Transverse colon (tissue), 4 donors: ENCODE data around the gene SAMD13. TPM values are rescaled to one million over a fixed set of nuclear protein-coding genes. Genes with fewer than 3 reads are reported as not detected.

Source experiments
- DNase-seq: peaks from one replicate; pipeline ENCODE4 v3.0.0-alpha.2; 2019
- H3K27ac ChIP-seq, 4 donors: fragments of 200-600 bp; sonication (generic); 2 replicates each; pipeline ENCODE4 v1.5.1; 2016 to 2018; ENCODE audit warnings: inconsistent platforms in 4 of 4
- H3K27me3 ChIP-seq: fragments of 200-600 bp; sonication (generic); 2 replicates; pipeline ENCODE4 v1.5.1; 2017; ENCODE audit warnings: inconsistent platforms
- H3K36me3 ChIP-seq, 4 donors: fragments of 200-600 bp; sonication (generic); 2 replicates each; pipeline ENCODE4 v1.5.1; 2017 to 2019; ENCODE audit warnings: inconsistent platforms in 4 of 4
- H3K4me1 ChIP-seq, 4 donors: fragments of 200-600 bp; sonication (generic); 2 replicates each; pipeline ENCODE4 v1.5.1; 2017 to 2020; ENCODE audit warnings: inconsistent platforms in 4 of 4
- H3K4me3 ChIP-seq, 4 donors: fragments of 200-600 bp; sonication (generic); 1 replicate in 1 of 4; 2 replicates in 3 of 4; pipeline versions ENCODE4 v1.5.1 to v1.6.1; 2017 to 2019; ENCODE audit warnings: inconsistent platforms in 4 of 4
- H3K9me3 ChIP-seq, 2 donors: fragments of 200-600 bp; sonication (generic); 2 replicates each; pipeline ENCODE4 v1.5.1; 2017 to 2019; ENCODE audit warnings: inconsistent platforms in 2 of 2
- EP300 ChIP-seq: sonication (generic); formaldehyde crosslinking; IDR thresholded peaks from one replicate; pipeline ENCODE4 v1.6.1; 2017; ENCODE audit warnings: antibody characterized with exemption, low read depth
- POLR2A ChIP-seq: fragments of 450-650 bp; IDR thresholded peaks from one replicate; pipeline ENCODE4 v1.6.1; 2016; ENCODE audit warnings: antibody characterized with exemption, mild to moderate bottlenecking, moderate library complexity
- POLR2AphosphoS5 ChIP-seq, 3 donors: sonication (generic); formaldehyde crosslinking; IDR thresholded peaks; one replicate each; pipeline ENCODE4 v1.6.1; 2016; ENCODE audit warnings: antibody characterized with exemption in 3 of 3
- WGBS, 2 donors: methylation state at CpG; one replicate each; pipeline ENCODE4 v1.1.5; 2018; ENCODE audit warnings: low coverage in 1 of 2; 5-methylcytosine and 5-hydroxymethylcytosine counted together
- in situ Hi-C, 4 donors: fragments of 200-750 bp; cut with MboI; loops; one replicate each; pipeline versions ENCODE4 v1.15.0 to v1.15.1; 2017; ENCODE audit warnings: low sequenced_read_pairs in 3 of 4, low pct_ligation_motif_present in 1 of 4, low pct_unique_long_range_greater_than_20kb in 1 of 4
- intact Hi-C: fragments of 100-400 bp; cut with DNase I; formaldehyde crosslinking; loops from one replicate; pipeline ENCODE4 v1.15.1; 2023; ENCODE audit warnings: low total_unique reads
- total RNA-seq, 4 donors: library from RNA; depleted of rRNA; stranded (reverse); fragments of >200 nt; gene quantifications; one replicate each; pipeline ENCODE4 v1.1.0, GENCODE V29; 2016
- TF ChIP-seq, protein P1 (sequence below), 5 experiments: fragments of 200-600 bp in 3 of 5; fragments of 450-650 bp in 2 of 5; sonication (generic) in 3 of 5; IDR thresholded peaks; 1 replicate in 2 of 5; 2 replicates in 3 of 5; pipeline ENCODE4 v1.5.1; 2016 to 2017; ENCODE audit warnings: antibody characterized with exemption in 5 of 5, inconsistent platforms in 3 of 5, mild to moderate bottlenecking in 2 of 5, moderate library complexity in 1 of 5

Gene SAMD13
- total RNA-seq, 4 donors from 2014 or later: 2.2 to 17.8 (median 13.9) TPM

DNA sequence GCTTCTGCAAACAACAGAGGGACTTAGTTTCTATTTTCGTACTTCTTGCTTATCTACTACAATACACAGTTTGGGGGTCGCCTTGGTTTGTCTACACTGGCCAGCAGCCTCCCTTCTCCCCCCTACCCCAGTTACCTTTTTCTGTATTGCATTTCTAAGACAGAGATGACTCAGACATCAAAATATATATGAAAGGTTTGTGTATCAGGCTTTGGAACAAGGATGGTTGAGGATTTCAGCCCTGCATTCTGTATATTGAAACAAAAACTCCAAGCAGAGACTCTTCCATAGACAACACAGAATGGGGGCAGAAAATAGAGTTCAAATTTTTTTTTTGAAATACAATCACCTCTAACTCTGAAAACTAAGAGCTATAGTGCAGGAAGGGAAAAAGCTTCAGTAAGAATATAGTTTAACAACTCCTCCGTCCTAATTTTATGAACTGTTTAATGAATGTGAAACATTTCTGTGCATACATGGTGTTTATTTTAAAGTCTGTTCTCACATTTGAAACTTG lies 1.9 kb downstream of the SAMD13 start:
- DNase-seq: no peak
- TF ChIP-seq, protein P1, sequence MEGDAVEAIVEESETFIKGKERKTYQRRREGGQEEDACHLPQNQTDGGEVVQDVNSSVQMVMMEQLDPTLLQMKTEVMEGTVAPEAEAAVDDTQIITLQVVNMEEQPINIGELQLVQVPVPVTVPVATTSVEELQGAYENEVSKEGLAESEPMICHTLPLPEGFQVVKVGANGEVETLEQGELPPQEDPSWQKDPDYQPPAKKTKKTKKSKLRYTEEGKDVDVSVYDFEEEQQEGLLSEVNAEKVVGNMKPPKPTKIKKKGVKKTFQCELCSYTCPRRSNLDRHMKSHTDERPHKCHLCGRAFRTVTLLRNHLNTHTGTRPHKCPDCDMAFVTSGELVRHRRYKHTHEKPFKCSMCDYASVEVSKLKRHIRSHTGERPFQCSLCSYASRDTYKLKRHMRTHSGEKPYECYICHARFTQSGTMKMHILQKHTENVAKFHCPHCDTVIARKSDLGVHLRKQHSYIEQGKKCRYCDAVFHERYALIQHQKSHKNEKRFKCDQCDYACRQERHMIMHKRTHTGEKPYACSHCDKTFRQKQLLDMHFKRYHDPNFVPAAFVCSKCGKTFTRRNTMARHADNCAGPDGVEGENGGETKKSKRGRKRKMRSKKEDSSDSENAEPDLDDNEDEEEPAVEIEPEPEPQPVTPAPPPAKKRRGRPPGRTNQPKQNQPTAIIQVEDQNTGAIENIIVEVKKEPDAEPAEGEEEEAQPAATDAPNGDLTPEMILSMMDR (IDR thresholded peaks at IDR 0.05): no peak
- TF ChIP-seq POLR2AphosphoS5 (IDR thresholded peaks at IDR 0.05) (no peak), POLR2A (no peak), EP300 (no peak)
- 13 to 14% methylated on average over 1 to 3 of the region's 3 CpGs for WGBS, 2 donors
- Histone ChIP-seq H3K36me3 (no peaks in the 10 kb centered on the region), H3K4me1 (peaks cover 6 to 51% (median 16%) of the 10 kb centered on the region in 4 donors), H3K9me3 (no peaks in the 10 kb centered on the region), H3K4me3 (peak overlapping the region in 3 of 4 donors; percentile 30 to 48 (median 35)), H3K27me3 (no peaks in the 10 kb centered on the region), H3K27ac (peak overlapping the region; percentile 87 to 94 (median 92))
- intact Hi-C loops (no loop called here), in situ Hi-C loops (loop anchor here in 1 of 4 donors (10.0 kb wide), 1 partner anchor 131 kb away; no protein-coding TSS in a partner anchor)

GRCh38 chr1:84307398-84307797 lies 5.9 kb downstream of the SAMD13 start:
- no peaks in the 10 kb centered on the region for H3K36me3 ChIP-seq
- 82 to 100% methylated on average over 1 to 2 of the region's 2 CpGs for WGBS, 2 donors
- H3K4me1 ChIP-seq: peaks cover 0 to 19% (median 0%) of the 10 kb centered on the region in 4 donors
- H3K4me3 ChIP-seq: no peak overlapping the region
- TF ChIP-seq EP300 (no peak), POLR2AphosphoS5 (IDR thresholded peaks at IDR 0.05) (no peak), POLR2A (no peak)
- TF ChIP-seq, protein P1 (IDR thresholded peaks at IDR 0.05): no peak
- intact Hi-C loops (no loop called here), in situ Hi-C loops (loop anchor here in 1 of 4 donors (10.0 kb wide), 1 partner anchor 127 kb away; no protein-coding TSS in a partner anchor)
- no peak overlapping the region for H3K27ac ChIP-seq
- no peak for DNase-seq
- no peaks in the 10 kb centered on the region for H3K27me3 ChIP-seq
- H3K9me3 ChIP-seq: no peaks in the 10 kb centered on the region

DNA sequence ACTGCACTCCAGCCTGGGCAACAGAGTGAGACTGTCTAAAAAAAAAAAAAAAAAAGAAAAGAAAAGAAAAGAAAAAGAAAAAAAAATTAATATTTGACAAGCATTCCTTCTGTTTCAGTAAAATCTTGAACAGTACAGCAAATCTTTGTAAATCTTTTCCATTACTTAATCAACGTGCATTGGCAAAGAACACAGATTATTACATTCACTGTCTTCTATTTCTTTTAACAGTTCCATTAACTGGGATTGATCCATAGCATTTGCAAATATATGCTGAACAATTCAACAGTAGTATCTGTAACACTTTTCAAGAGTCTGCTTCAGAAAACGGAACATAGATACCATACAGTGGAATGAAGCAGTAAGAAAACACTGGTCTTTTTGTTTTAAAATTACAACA lies 9.8 kb downstream of the SAMD13 start:
- no peak overlapping the region for H3K4me3 ChIP-seq
- 81 to 86% methylated on average over 2 of the region's 2 CpGs for WGBS, 2 donors
- peaks cover 5 to 9% of the 10 kb centered on the region in 2 donors for H3K9me3 ChIP-seq
- in situ Hi-C loops: no loop called here
- intact Hi-C loops: no loop called here
- H3K27ac ChIP-seq: no peak overlapping the region
- H3K36me3 ChIP-seq: no peaks in the 10 kb centered on the region
- no peak for DNase-seq
- H3K4me1 ChIP-seq: no peaks in the 10 kb centered on the region
- H3K27me3 ChIP-seq: no peaks in the 10 kb centered on the region
- TF ChIP-seq POLR2AphosphoS5 (IDR thresholded peaks at IDR 0.05) (no peak), EP300 (no peak), POLR2A (no peak)
- TF ChIP-seq, protein P1 (IDR thresholded peaks at IDR 0.05): no peak

DNA sequence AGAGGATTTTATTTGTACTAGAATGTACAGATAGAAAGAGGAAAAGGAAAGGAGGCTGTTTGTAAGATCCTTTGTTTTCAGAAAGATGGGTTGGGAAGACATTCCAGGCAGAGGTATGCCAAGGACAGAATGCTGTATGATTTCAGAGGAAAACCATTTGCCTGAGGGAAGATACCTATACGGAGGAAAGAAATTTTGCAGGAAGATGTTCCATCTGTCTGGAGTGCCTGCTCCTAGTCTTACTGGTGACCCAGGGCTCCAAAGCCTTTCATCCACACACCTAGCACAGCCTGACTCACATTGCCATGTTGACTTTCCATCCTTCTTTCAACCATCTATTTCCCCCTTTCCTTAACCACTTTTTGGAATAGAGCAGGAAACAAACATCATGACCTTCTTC lies 18.2 kb downstream of the SAMD13 start:
- no peak overlapping the region for H3K4me3 ChIP-seq
- DNase-seq: no peak
- H3K36me3 ChIP-seq: no peaks in the 10 kb centered on the region
- TF ChIP-seq POLR2AphosphoS5 (IDR thresholded peaks at IDR 0.05): no peak
- no peak for TF ChIP-seq EP300
- no peak for TF ChIP-seq POLR2A
- TF ChIP-seq, protein P1 (IDR thresholded peaks at IDR 0.05): no peak
- in situ Hi-C loops: no loop called here
- intact Hi-C loops: no loop called here
- no peaks in the 10 kb centered on the region for H3K4me1 ChIP-seq
- no peaks in the 10 kb centered on the region for H3K27me3 ChIP-seq
- 76 to 88% methylated on average over 1 of the region's 1 CpG for WGBS, 2 donors
- no peak overlapping the region for H3K27ac ChIP-seq
- peaks cover 7 to 12% of the 10 kb centered on the region in 2 donors for H3K9me3 ChIP-seq
